NOMO-1 treated with DMSO at 0.1 percent for 48 hours (cell line): ENCODE measurements around the gene APOM.

Experiments
- DNase-seq: peaks from one replicate; lab custom pipeline; 2025; ENCODE audit not compliant: unreplicated experiment; lab: John Stamatoyannopoulos, UW

The APOM gene

DNA sequence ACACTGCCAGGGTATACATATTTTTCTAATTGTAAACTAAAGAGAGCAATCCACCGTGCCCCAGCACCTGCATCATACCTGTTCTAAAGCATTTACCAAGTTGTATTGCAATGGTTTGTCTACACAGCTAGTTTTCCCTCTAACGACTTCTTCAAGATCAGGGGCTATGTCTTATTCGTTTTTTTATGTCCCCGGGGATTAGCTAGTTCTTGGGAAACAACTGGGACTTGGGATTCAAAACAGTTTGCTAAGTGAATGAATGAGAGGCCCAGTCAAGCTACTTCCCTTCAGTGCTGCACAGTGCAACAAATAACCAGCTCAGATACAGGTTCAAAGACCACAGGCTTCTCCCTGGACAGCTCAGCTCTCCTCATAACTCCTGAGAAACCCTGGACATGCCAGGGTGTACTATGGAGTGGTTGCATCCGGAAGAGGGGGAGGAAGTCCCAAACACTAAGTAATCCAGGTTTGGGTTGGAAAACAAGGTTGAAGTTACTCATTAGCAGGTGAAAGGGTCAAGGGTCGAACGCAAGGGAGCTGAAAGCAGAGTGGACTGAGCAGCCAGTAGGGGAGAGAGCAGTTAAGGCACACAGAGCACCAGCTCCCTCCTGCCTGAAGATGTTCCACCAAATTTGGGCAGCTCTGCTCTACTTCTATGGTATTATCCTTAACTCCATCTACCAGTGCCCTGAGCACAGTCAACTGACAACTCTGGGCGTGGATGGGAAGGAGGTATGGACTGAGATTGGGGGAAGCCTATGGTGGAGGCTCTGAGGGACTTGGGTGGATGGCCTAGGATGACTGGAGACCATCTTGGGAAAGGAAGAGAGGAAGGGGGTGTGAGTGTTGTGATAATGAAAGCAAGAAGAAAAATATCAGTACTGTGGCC is at the start of gene APOM:
Gene APOM, plus strand, starts transcription at position 546 of the 889 bp plus-strand sequence. Its CDS starts 73 bp downstream, at position 619.
- DNase-seq, result no peak

DNA sequence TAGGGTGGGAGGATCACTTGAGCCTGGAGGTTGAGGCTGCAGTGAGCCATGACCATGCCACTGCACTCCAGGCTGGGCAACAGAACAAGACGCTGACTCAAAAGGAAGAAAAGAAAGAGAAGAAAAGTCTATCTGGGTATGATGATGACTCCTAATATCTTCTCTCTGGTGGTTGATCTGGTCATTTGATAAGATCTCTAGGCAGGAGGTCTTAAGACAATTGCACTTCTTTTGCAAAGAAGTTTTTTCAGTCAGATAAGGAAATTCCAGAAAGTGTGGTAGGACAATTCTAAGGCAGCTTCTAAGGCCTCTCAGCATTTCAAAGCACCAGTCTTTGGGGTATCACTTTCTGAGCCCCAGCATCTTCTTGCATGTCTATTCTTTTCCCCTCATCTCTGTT is 48.4 kb upstream of the APOM start:
- DNase-seq, result no peak

- no peak for DNase-seq
Observed at GRCh38 chr6:31609519-31610406, 45.9 kb upstream of the APOM start.

DNA sequence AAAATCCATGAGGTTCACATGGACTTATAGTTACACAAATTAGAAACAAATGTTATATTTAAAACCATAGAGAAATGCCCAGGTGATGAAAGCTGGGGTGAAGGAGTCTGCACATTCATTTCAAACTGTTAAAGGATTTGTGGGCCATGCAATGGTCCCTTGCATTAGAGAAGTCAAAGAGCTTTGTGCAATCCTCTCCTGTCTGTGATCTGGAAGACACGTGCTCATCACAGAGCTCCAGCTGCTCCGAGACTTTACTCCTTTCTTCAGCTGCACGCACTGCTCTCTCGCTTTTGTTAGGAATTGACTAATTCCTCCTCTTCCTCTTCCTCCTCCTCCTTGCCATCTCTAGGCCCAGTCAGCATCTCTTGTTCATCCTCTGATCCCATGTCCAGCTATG is 44.7 kb upstream of the APOM start:
- DNase-seq, result no peak

DNA sequence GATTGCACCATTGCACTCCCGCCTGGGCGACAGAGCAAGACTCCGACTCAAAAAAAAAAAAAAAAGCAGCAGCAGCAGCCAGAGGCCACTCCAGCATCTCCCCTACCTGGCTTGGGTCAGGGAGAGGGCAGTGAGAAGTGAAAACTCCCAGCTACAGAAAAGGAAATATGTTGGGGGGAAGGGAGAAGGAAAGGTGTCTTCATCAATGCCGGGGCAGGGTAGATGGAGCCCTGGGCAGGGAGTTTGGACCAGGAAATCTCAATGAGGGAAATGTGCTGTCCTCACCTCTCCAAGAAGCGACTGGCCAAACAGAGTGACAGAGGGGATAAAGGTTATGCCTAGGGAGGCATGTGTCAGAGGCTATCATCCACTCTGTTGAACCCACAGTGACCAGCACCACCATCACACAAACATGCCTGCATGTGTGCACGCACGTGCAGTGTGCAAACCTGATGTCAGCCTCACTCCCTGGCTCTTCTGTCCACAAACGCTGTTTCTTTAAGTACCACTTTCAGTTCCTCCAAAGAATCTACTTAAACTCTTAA is 41.5 kb upstream of the APOM start:
- DNase-seq, result peak; percentile 74

GRCh38 chr6:31614684-31615578 is 40.8 kb upstream of the APOM start, which contains the start of gene AIF1:
TSS of gene AIF1 (plus strand) at chr6:31615234. CDS start at chr6:31615330, 96 bp downstream.
- DNase-seq, result no peak

GRCh38 chr6:31615748-31616147 is 39.9 kb upstream of the APOM start:
- DNase-seq, result peak; percentile 88

- no peak for DNase-seq
Observed at GRCh38 chr6:31617010-31617409, 38.7 kb upstream of the APOM start.

DNA sequence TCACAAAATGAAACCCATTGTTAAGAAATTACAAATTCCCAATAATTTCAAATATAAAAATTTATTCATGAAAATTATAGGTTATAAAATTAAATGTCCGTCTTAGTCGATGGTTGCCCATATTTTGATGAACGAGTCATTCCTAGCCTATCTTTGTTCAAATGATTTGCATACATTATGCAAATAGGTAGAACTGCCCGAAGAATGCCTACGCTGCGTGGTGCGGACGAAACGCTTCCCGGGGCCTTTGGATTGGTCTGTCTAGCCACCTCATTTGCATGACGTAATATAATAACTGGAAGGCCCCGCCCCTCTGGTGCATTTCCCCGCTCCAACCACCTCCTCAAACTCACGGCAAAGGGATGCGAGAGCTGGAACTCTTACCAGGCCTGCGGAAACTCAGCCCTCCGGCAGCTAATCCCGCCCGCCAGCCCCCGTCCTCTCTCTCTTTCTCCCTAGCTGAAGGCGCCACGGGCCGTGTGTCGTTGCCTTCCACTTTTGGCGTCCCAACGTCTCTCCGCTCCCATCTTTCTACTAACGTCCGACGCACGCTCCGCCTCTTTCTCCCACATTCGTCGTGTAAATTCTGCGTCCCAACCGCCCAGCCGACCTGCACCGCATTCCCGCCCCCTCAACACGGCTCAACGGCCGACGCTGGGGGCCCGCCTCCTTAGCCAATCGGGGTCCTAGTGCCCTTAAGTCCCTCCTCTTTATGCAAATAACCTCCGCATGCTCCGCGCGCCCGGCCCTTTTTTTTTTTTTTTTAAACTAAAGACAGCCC is 35.7 kb upstream of the APOM start:
- peak; percentile 99 for DNase-seq

DNA sequence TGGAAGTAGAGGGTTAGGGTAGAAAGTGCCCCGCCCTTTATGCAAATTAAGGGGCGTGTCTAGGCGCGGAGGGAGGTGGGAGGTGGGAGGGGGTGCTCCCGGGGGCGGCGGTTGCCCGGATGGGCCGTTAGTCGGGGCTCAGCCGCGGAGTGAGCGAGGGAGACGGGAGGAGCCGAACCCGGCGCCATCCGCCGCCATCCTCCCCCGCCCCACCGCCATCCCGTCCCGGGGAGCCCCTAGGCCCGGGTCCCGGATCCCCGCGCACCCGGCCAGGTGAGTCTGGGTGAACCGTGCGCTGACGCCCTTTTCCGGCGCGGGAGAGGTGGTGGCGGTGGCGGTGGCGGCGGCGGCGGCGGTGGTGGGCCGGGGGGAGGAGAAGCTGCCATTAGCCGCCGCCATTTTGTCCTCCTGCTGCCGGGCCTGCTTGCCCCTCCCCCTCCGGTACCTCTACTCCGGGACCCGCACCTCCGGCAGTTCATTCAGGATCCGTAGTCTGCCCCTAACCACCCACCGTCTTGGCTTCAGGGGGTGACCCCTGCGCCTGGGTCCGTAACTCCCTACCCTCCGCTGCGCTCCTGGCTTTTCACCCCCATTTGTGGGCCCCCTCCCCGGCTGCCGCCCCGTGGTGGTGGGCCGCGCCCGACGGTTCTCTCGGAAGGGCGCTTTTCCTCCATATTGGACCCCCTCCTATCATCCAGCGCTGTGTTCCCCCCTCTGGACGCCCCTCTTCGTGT is 34.9 kb upstream of the APOM start, which contains the start of gene PRRC2A:
Gene PRRC2A, plus strand, starts transcription at position 130 of the 734 bp plus-strand sequence. CDS start 2,075 bp downstream, outside the sequence.
- peak; percentile 72 for DNase-seq

- DNase-seq, result no peak
Observed at GRCh38 chr6:31621320-31621939, 34.3 kb upstream of the APOM start.

- no peak for DNase-seq
Observed at GRCh38 chr6:31621991-31622390, 33.7 kb upstream of the APOM start.

DNA sequence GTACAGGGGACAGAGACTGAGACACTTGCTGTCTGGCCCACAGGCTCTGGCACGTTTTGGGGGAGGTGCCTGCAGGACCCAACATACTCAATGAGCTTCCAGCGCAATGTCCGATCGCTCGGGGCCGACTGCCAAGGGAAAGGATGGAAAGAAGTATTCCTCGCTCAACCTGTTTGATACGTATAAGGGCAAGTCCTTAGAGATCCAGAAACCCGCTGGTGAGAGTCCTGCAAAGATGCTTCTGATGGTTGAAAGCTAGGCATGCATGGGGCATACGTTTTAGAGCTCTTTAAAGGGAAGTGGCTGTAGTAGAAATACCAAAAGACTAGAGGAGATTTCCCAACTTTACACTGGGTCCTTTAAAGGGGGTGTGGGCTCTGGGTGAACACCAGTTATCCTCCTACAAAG is 33.0 kb upstream of the APOM start:
- DNase-seq, result peak; percentile 38

DNA sequence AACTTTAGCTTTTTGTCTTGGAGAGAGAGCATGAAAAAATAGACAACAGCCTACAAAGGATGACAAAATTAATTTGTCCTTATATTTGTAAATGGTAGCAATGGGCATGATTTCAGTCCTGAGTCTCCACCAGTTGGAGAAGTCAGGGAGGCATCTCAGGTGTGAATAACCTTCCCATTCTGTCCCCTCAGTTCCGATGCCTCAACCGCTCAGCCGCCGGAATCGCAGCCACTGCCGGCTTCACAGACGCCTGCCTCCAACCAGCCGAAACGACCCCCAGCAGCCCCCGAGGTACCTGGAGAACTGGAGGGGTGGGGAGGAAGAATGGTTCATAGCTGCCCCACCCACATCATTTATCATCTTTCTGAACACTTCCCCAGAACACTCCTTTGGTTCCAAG is 31.6 kb upstream of the APOM start:
- DNase-seq, result no peak

- no peak for DNase-seq
Observed at GRCh38 chr6:31626952-31627351, 28.7 kb upstream of the APOM start.

DNA sequence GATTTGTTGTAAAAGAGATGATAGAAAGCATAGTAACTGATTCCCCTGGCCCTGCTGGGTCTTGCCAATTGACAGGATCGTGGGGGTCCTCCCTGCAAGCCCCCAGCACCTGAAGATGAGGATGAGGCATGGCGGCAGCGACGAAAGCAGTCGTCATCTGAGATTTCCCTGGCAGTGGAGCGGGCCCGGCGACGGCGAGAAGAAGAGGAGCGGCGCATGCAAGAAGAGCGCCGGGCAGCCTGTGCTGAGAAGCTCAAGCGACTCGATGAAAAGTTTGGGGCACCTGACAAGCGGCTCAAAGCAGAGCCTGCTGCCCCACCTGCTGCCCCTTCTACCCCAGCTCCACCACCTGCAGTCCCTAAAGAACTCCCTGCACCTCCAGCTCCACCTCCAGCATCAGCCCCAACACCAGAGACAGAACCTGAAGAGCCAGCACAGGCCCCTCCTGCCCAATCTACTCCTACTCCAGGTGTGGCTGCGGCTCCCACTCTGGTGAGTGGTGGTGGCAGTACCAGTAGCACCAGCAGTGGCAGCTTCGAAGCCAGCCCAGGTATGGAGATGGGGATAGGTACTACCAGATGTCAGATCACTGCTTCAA is 27.9 kb upstream of the APOM start:
- DNase-seq, result no peak

GRCh38 chr6:31629014-31629413 is 26.7 kb upstream of the APOM start:
- no peak for DNase-seq
